ENCODE measurements around the gene MRPL38.

MRPL38 gene

DNA sequence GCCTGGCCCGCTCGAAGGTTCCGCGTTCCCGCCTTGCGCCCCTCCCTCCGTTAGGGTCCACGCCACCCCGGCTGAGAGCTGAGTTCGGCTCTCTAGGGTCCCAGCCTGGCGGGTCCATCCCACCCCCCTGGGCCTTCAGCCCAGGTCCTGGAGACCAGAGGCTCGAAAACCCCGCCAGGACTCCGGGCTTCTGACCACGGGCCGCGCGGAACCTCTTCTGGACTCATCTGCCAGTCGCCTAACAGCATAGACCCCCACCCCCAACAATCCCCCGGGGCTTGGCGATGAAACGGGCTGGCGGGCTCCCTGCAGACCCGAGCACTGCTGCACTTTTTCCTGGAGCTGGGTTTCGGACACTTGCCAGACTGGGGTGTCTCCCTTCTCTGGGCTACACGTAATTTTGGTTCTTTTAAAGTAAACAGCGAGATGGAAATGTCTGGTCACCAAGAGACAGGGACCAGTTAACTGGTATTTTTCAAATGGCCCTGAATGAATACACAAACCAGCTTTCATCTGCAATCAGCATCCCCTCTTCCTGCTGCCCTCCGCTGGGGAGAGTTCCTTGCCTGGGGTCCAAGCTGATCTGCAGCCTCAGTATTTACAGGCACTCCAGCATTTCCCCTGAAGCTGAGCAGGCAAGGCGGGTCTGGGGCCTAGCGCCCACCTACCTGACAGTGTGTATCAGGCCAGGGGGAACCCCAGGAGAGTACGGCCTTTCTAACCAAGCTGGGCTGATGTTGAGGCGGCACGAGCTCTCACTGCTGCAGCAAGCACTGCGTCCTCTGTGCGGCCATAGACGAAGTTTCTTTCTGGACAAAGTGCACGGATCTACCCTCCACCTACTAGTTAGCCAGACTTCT is 7.3 kb downstream of the MRPL38 start:
- H3K9me3 ChIP-seq (ENCODE audit: insufficient read depth, low read length, severe bottlenecking): no peaks in the 10 kb centered on the region
- H3K4me2 ChIP-seq (ENCODE audit: insufficient read depth, low read length): peak overlapping the region; percentile 97
- H3K4me3 ChIP-seq (ENCODE audit: low read depth in 1 of 2, low read length in 2 of 2): peak overlapping the region in 1 of 2 experiments; percentile 73; a peak in 2 of 4 replicates

DNA sequence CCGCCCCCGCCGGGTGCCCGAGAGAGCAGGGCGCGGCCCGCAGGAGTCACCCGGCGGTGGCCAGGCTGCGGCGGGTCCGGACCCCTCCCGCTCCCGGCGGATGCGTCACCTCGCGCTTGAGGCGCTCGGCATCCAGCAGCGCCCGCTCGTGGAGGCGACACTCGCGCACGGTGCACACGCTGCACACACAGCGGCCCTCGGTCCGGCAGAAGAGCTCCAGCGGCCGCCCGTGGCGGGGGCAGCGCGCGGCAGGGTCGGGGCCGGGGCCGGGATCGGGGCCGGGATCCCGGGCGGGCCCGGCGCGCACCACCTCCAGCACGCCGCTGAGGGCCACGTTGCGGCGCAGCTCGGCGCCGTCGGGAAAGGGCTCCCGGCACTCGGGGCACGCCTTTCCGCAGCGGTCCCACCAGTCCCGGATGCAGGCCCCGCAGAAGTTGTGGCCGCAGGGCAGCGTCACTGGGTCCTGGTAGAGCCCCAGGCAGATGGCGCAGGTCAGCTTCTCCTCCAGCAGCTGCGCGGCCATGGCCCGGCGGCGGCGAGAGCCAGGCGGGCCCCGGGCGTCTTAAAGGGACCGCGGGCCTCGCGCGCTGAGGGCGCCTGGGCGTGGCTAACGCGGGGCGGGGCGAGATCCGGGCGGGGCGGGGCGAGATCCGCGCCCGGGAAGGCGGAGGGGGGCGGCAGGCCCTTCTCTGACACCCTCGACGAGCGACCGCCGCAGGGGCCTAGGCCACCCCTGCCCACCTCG is 8.1 kb downstream of the MRPL38 start, which contains the start of gene TRIM65:
Gene TRIM65, minus strand, starts transcription at position 537 of the 745 bp plus-strand sequence. Its CDS starts 14 bp downstream, at position 523.
- H3K79me2 ChIP-seq (ENCODE audit: insufficient read depth, low read length): peaks cover 37% of the 10 kb centered on the region
- peak within 1 kb of the TSS; percentile 97 for H3K4me2 ChIP-seq (ENCODE audit: insufficient read depth, low read length)
- peak within 1 kb of the TSS; percentile 78 for H2AFZ ChIP-seq (ENCODE audit: low read depth, low read length)
- H3K9me3 ChIP-seq (ENCODE audit: insufficient read depth, low read length, severe bottlenecking): no peaks in the 10 kb centered on the region
- peaks cover 25% of the 10 kb centered on the region for H4K20me1 ChIP-seq (ENCODE audit: insufficient read depth, low read length)
- ATAC-seq (ENCODE audit: insufficient read depth, low read depth) (peak; percentile 77), DNase-seq (peak; percentile 85)
- TF ChIP-seq, protein P1, sequence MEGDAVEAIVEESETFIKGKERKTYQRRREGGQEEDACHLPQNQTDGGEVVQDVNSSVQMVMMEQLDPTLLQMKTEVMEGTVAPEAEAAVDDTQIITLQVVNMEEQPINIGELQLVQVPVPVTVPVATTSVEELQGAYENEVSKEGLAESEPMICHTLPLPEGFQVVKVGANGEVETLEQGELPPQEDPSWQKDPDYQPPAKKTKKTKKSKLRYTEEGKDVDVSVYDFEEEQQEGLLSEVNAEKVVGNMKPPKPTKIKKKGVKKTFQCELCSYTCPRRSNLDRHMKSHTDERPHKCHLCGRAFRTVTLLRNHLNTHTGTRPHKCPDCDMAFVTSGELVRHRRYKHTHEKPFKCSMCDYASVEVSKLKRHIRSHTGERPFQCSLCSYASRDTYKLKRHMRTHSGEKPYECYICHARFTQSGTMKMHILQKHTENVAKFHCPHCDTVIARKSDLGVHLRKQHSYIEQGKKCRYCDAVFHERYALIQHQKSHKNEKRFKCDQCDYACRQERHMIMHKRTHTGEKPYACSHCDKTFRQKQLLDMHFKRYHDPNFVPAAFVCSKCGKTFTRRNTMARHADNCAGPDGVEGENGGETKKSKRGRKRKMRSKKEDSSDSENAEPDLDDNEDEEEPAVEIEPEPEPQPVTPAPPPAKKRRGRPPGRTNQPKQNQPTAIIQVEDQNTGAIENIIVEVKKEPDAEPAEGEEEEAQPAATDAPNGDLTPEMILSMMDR (IDR thresholded peaks at IDR 0.05; ENCODE audit: borderline replicate concordance, extremely low read depth, low read length, poor library complexity, severe bottlenecking): peak; percentile 55
- TF ChIP-seq EZH2 (IDR thresholded peaks at IDR 0.05; ENCODE audit: borderline replicate concordance, low read depth, low read length, severe bottlenecking): no peak
- H3K36me3 ChIP-seq (ENCODE audit: insufficient read depth, low read length): peaks cover 60% of the 10 kb centered on the region
- peak within 1 kb of the TSS; percentile 88 for H3K27ac ChIP-seq (ENCODE audit: low read length)
- peak within 1 kb of the TSS; percentile 69 for H3K9ac ChIP-seq (ENCODE audit: low read depth, low read length)
- H3K4me3 ChIP-seq (ENCODE audit: low read depth in 1 of 2, low read length in 2 of 2): peak within 1 kb of the TSS; percentile 34 to 73; a peak in 3 of 4 replicates
- peaks cover 32% of the 10 kb centered on the region for H3K4me1 ChIP-seq (ENCODE audit: insufficient read depth, low read length)
- no peaks in the 10 kb centered on the region for H3K27me3 ChIP-seq (ENCODE audit: insufficient read depth, low read length, poor library complexity)

More for the DNA sequence above, 7.3 kb downstream of the MRPL38 start:
- peaks cover 37% of the 10 kb centered on the region for H3K79me2 ChIP-seq (ENCODE audit: insufficient read depth, low read length)
- peak overlapping the region; percentile 88 for H3K27ac ChIP-seq (ENCODE audit: low read length)
- no peak for TF ChIP-seq EZH2 (IDR thresholded peaks at IDR 0.05; ENCODE audit: borderline replicate concordance, low read depth, low read length, severe bottlenecking)
- TF ChIP-seq, protein P1 (IDR thresholded peaks at IDR 0.05; ENCODE audit: borderline replicate concordance, extremely low read depth, low read length, poor library complexity, severe bottlenecking): no peak
- peaks cover 32% of the 10 kb centered on the region for H3K4me1 ChIP-seq (ENCODE audit: insufficient read depth, low read length)
- no peak for ATAC-seq (ENCODE audit: insufficient read depth, low read depth)
- H2AFZ ChIP-seq (ENCODE audit: low read depth, low read length): peak overlapping the region; percentile 78
- no peaks in the 10 kb centered on the region for H3K27me3 ChIP-seq (ENCODE audit: insufficient read depth, low read length, poor library complexity)
- H3K9ac ChIP-seq (ENCODE audit: low read depth, low read length): peak overlapping the region; percentile 69
- peaks cover 25% of the 10 kb centered on the region for H4K20me1 ChIP-seq (ENCODE audit: insufficient read depth, low read length)
- peaks cover 60% of the 10 kb centered on the region for H3K36me3 ChIP-seq (ENCODE audit: insufficient read depth, low read length)
- no peak for DNase-seq

DNA sequence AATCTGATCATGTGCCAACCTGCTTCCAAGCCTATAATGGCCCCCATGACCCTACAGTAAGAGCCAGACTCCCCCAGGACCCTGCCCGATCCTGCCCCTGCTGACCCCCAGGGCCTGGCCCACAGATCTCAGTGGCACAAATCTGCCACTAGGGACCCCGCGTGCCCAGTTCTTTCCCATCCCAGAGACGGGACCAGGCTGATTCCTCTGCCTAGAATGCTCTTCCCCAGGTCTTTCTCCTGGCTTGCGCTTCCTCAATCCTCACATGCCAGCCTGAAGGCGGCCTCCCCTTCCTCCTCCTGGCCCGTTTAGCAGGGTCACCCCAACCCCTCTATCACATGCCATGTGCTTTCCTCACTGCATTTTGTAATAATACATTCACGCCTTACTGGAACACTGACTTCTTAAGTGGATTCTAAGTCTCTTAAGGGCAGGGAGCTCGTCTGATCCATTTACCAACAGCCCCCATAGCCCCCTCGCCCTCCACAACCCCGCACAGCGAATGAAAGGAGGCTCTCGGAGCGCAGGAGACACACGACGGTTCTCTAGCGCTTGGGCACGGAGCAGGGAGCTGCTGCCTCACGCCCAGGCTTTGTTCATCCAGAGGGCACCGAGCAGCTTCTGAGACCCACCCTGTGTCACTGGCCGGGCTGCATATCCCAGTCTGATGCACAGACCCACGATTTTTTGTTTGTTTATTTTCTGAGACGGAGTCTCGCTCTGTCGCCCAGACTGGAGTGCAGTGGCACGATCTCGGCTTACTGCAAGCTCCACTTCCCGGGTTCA is 9.1 kb downstream of the MRPL38 start:
- Histone ChIP-seq H3K4me1 (ENCODE audit: insufficient read depth, low read length) (peaks cover 32% of the 10 kb centered on the region), H3K9me3 (ENCODE audit: insufficient read depth, low read length, severe bottlenecking) (no peaks in the 10 kb centered on the region), H2AFZ (ENCODE audit: low read depth, low read length) (peak overlapping the region; percentile 36; the same call in 1 of the 2 replicates), H3K79me2 (ENCODE audit: insufficient read depth, low read length) (peaks cover 35% of the 10 kb centered on the region), H3K27ac (ENCODE audit: low read length) (peak overlapping the region; percentile 88), H3K27me3 (ENCODE audit: insufficient read depth, low read length, poor library complexity) (no peaks in the 10 kb centered on the region), H4K20me1 (ENCODE audit: insufficient read depth, low read length) (peaks cover 26% of the 10 kb centered on the region), H3K36me3 (ENCODE audit: insufficient read depth, low read length) (peaks cover 60% of the 10 kb centered on the region), H3K9ac (ENCODE audit: low read depth, low read length) (peak overlapping the region; percentile 69), H3K4me3 (ENCODE audit: low read depth in 1 of 2, low read length in 2 of 2) (peak overlapping the region; percentile 34 to 73; a peak in 3 of 4 replicates), H3K4me2 (ENCODE audit: insufficient read depth, low read length) (peak overlapping the region; percentile 97)
- DNase-seq (peak; percentile 37), ATAC-seq (ENCODE audit: insufficient read depth, low read depth) (peak; percentile 13; the same call in 1 of the 3 replicates)
- TF ChIP-seq EZH2 (IDR thresholded peaks at IDR 0.05; ENCODE audit: borderline replicate concordance, low read depth, low read length, severe bottlenecking): no peak
- TF ChIP-seq, protein P1 (IDR thresholded peaks at IDR 0.05; ENCODE audit: borderline replicate concordance, extremely low read depth, low read length, poor library complexity, severe bottlenecking): peak; percentile 32

All from DND-41 (cell line).